HCT116 (cell line): ENCODE results near the gene PDK2. TPM values are rescaled to one million over a fixed set of nuclear protein-coding genes. Genes with fewer than 3 reads are reported as not detected.

Experiments
- ATAC-seq: fragments of 200-7000 bp; cut with Tn5 transposase; 2 replicates; pipeline ENCODE4 v1.9.1; 2020; ENCODE audit warnings: mild to moderate bottlenecking, moderate library complexity
- BruUV-seq: library from RNA; stranded (reverse); fragments of 400-500 nt; replicated peaks from 2 replicates; lab custom pipeline; 2021; lab: Mats Ljungman, UMichigan
- CTCF ChIA-PET: fragments of 300-600 bp; sonication (Branson Sonifier 250); formaldehyde crosslinking; loops from one replicate; lab custom pipeline; 2021; ENCODE audit warnings: antibody characterized with exemption; lab: Charles Lee
- POLR2A ChIA-PET: fragments of 300-600, 350-600 bp; sonication (Branson Sonifier 250); formaldehyde crosslinking; loops from one replicate; lab custom pipeline; 2021; ENCODE audit warnings: antibody characterized with exemption; lab: Charles Lee
- RAD21 ChIA-PET, 2 experiments: fragments of 300-600 bp; sonication (Branson Sonifier 250); formaldehyde crosslinking; loops; one replicate each; lab custom pipeline; 2023; ENCODE audit warnings: low total read pairs in 2 of 2; ENCODE audit not compliant: uncharacterized antibody in 2 of 2, unreplicated experiment in 2 of 2, low non-redundant PET in 1 of 2; lab: Charles Lee
- DNase-seq: peaks from one replicate; pipeline ENCODE4 v3.0.0-alpha.2; 2010; ENCODE audit warnings: low read depth, low spot score
- H2AFZ ChIP-seq: fragments of 200-600 bp; shearing (Covaris generic), sonication (generic); 2 replicates; pipeline ENCODE4 v1.6.1; 2017; ENCODE audit warnings: low read depth, mixed run types, mixed read lengths, antibody characterized with exemption, low read length; ENCODE audit not compliant: poor library complexity, severe bottlenecking
- H3K27ac ChIP-seq: 2 replicates; pipeline ENCODE4 v1.5.1; 2012; ENCODE audit warnings: low read depth, low read length
- H3K27me3 ChIP-seq: fragments of 200-600 bp; sonication (generic); 2 replicates; pipeline ENCODE4 v1.6.1; 2016; ENCODE audit warnings: mixed run types, low read length, mixed read lengths; ENCODE audit not compliant: insufficient read depth
- H3K36me3 ChIP-seq, 2 experiments: fragments of 200-500 bp in 1 of 2; fragments of 200-600 bp in 1 of 2; sonication (Bioruptor generic) in 1 of 2; sonication (generic) in 1 of 2; 2 replicates each; pipeline versions ENCODE4 v1.5.1 to v1.6.1; 2014 to 2016; ENCODE audit warnings: low read length in 2 of 2, inconsistent platforms in 1 of 2, mixed read lengths in 1 of 2, mixed run types in 1 of 2; ENCODE audit not compliant: insufficient read depth in 2 of 2, control insufficient read depth in 1 of 2
- H3K4me1 ChIP-seq, 2 experiments: fragments of 200-600 bp in 1 of 2; sonication (generic) in 1 of 2; 2 replicates each; pipeline versions ENCODE4 v1.5.1 to v1.6.1; 2012 to 2017; ENCODE audit warnings: low read length in 2 of 2, inconsistent platforms in 1 of 2, mild to moderate bottlenecking in 1 of 2, mixed read lengths in 1 of 2, mixed run types in 1 of 2, moderate library complexity in 1 of 2; ENCODE audit not compliant: insufficient read depth in 2 of 2, control insufficient read depth in 1 of 2
- H3K4me2 ChIP-seq: fragments of 200-600 bp; sonication (generic); 2 replicates; pipeline ENCODE4 v1.6.1; 2017; ENCODE audit warnings: mixed run types, low read length, mixed read lengths
- H3K4me3 ChIP-seq, 2 experiments: fragments of 200-600 bp in 1 of 2; sonication (generic) in 1 of 2; replicated peaks in 1 of 2; 2 replicates each; pipeline ENCODE4 v1.5.1; 2011 to 2016; ENCODE audit warnings: low read length in 2 of 2, control low read depth in 1 of 2, low read depth in 1 of 2, mild to moderate bottlenecking in 1 of 2, mixed read lengths in 1 of 2, mixed run types in 1 of 2
- H3K79me2 ChIP-seq: fragments of 200-600 bp; sonication (generic); 2 replicates; pipeline ENCODE4 v1.6.1; 2017; ENCODE audit warnings: mild to moderate bottlenecking, mixed run types, low read length, moderate library complexity, mixed read lengths; ENCODE audit not compliant: insufficient read depth
- H3K9ac ChIP-seq: fragments of 200-600 bp; sonication (generic); 2 replicates; pipeline ENCODE4 v1.6.1; 2016; ENCODE audit warnings: low read length, mixed read lengths
- H3K9me2 ChIP-seq: fragments of 200-600 bp; sonication (generic), shearing (Covaris generic); 2 replicates; pipeline ENCODE4 v1.6.1; 2017; ENCODE audit warnings: mixed run types, mild to moderate bottlenecking, moderate library complexity; ENCODE audit not compliant: insufficient read depth
- H3K9me3 ChIP-seq, 2 experiments: fragments of 200-500 bp in 1 of 2; fragments of 200-600 bp in 1 of 2; sonication (Bioruptor generic) in 1 of 2; sonication (generic) in 1 of 2; 2 replicates each; pipeline ENCODE4 v1.6.1; 2014 to 2017; ENCODE audit warnings: low read length in 2 of 2, mixed read lengths in 2 of 2, inconsistent platforms in 1 of 2, low read depth in 1 of 2, mild to moderate bottlenecking in 1 of 2, mixed run types in 1 of 2, moderate library complexity in 1 of 2; ENCODE audit not compliant: control insufficient read depth in 1 of 2, insufficient read depth in 1 of 2
- H4K20me1 ChIP-seq: fragments of 200-600 bp; sonication (generic), shearing (Covaris generic); 2 replicates; pipeline ENCODE4 v1.6.1; 2017; ENCODE audit warnings: mixed run types, mild to moderate bottlenecking, moderate library complexity; ENCODE audit not compliant: insufficient read depth
- CBX3 ChIP-seq: IDR thresholded peaks from 2 replicates; pipeline ENCODE4 v1.6.1; 2012; ENCODE audit warnings: low read depth
- EGR1 ChIP-seq: IDR thresholded peaks from 2 replicates; pipeline ENCODE4 v1.6.1; 2012; ENCODE audit warnings: low read depth
- ELF1 ChIP-seq: IDR thresholded peaks from 2 replicates; pipeline ENCODE4 v1.6.1; 2012; ENCODE audit warnings: low read depth, borderline replicate concordance
- EZH2 ChIP-seq: fragments of 200-600 bp; sonication (generic); IDR thresholded peaks from 2 replicates; pipeline ENCODE4 v1.6.1; 2017; ENCODE audit warnings: antibody characterized with exemption, mixed run types
- EZH2phosphoT487 ChIP-seq: fragments of 200-600 bp; IDR thresholded peaks from 2 replicates; pipeline ENCODE4 v1.6.1; 2018; ENCODE audit warnings: antibody characterized with exemption, borderline replicate concordance
- FOSL1 ChIP-seq: IDR thresholded peaks from 2 replicates; pipeline ENCODE4 v1.6.1; 2012; ENCODE audit warnings: low read depth
- POLR2AphosphoS5 ChIP-seq: IDR thresholded peaks from 2 replicates; pipeline ENCODE4 v1.6.1; 2011; ENCODE audit warnings: mild to moderate bottlenecking, low read depth, low read length, moderate library complexity
- TCF7L2 ChIP-seq: IDR thresholded peaks from 2 replicates; pipeline ENCODE4 v1.7.0; 2011; ENCODE audit warnings: borderline replicate concordance, inconsistent platforms; ENCODE audit not compliant: insufficient read depth, insufficient read length; ENCODE audit errors: extremely low read depth
- YY1 ChIP-seq: IDR thresholded peaks from 2 replicates; pipeline ENCODE4 v1.6.1; 2011; ENCODE audit warnings: low read length, low read depth, moderate library complexity, mild to moderate bottlenecking; ENCODE audit not compliant: insufficient replicate concordance; ENCODE audit errors: extremely low read depth
- ZFX ChIP-seq: fragments of 450-650 bp; IDR thresholded peaks from 2 replicates; pipeline ENCODE4 v1.6.1; 2017
- intact Hi-C: fragments of 100-400 bp; cut with micrococcal nuclease; formaldehyde crosslinking; loops from 2 replicates; pipeline ENCODE4 v1.10.0; 2022
- total RNA-seq: library from RNA; stranded (reverse); gene quantifications from one replicate; pipeline ENCODE4 v1.2.1, GENCODE V29; 2021; ENCODE audit not compliant: unreplicated experiment
- TF ChIP-seq, protein P1 (sequence below): IDR thresholded peaks from 2 replicates; pipeline ENCODE4 v1.6.1; 2012
- TF ChIP-seq, protein P2 (sequence below), 3 experiments: fragments of 200-600 bp in 1 of 3; sonication (generic) in 1 of 3; IDR thresholded peaks in 2 of 3; conservative IDR thresholded peaks in 1 of 3; 2 replicates each; pipeline ENCODE4 v1.5.1; 2012 to 2017; ENCODE audit warnings: low read depth in 2 of 3, low read length in 2 of 3, antibody characterized with exemption in 1 of 3, borderline replicate concordance in 1 of 3, control low read depth in 1 of 3, mild to moderate bottlenecking in 1 of 3, mixed read lengths in 1 of 3, mixed run types in 1 of 3, moderate library complexity in 1 of 3; ENCODE audit not compliant: insufficient read depth in 1 of 3
- TF ChIP-seq, protein P3 (sequence below): IDR thresholded peaks from 2 replicates; pipeline ENCODE4 v1.6.1; 2012

PDK2 gene
- total RNA-seq, 1 experiment from 2014 or later = 39.1 TPM

DNA sequence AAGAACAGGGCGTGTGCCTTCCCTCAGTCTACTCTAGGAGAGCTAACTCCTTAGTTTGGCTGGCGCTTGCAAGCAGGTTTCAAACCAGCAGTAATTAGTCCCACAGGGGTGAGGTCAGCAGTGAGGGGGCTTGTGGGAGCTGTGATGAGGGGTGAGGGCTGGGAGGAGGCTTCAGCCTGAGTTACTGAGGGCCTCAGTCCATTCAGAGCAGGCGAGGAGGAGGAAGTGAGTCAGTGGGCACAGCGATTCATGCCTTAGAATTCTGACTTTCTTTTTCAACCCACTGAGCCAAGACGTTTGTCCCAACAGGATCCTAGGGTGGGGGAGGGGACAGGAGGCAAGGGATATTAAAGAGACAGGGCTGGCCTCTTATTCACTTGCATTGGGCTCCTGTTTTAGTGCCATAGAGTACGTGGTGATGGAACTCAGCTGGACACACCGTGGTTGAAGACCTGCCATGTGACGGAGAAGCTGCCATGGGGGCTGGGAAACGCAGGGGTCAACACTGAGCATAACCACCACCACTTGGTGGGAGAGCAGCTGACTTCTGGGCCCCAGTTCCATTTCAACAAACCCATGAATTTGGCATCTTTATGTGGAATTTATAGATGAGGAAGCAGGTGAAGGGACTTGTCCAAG, 47.5 kb upstream of the PDK2 start:
- H3K36me3 ChIP-seq = no peaks in the 10 kb centered on the region
- no peaks in the 10 kb centered on the region for H3K9me2 ChIP-seq
- H3K4me3 ChIP-seq = peak overlapping the region in 1 of 2 experiments; percentile 7; a peak in 1 of 4 replicates
- ChIA-PET RAD21 (no interaction called here), CTCF (no interaction called here), POLR2A (interaction anchor here (0.6 to 0.9 kb wide), 3 partner anchors 8 to 13 kb away, joined by 3 to 4 read pairs (median 3); partner anchors contain the start of gene ITGA3)
- BruUV-seq = no TSS peak
- intact Hi-C loops = no loop called here
- H3K4me2 ChIP-seq = peak overlapping the region; percentile 60
- peak overlapping the region; percentile 26; the same call in 1 of the 2 replicates for H3K9ac ChIP-seq
- peaks cover 57 to 77% of the 10 kb centered on the region in 2 experiments for H3K4me1 ChIP-seq
- H2AFZ ChIP-seq = peak overlapping the region; percentile 42
- H3K27ac ChIP-seq = peak overlapping the region; percentile 12; the same call in 1 of the 2 replicates
- TF ChIP-seq, protein P1, sequence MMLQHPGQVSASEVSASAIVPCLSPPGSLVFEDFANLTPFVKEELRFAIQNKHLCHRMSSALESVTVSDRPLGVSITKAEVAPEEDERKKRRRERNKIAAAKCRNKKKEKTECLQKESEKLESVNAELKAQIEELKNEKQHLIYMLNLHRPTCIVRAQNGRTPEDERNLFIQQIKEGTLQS = no peak
- TF ChIP-seq POLR2AphosphoS5 = peak; percentile 29; the same call in 1 of the 2 replicates
- H3K27me3 ChIP-seq = no peaks in the 10 kb centered on the region
- no peaks in the 10 kb centered on the region for H3K79me2 ChIP-seq
- DNase-seq = no peak
- H3K9me3 ChIP-seq = no peaks in the 10 kb centered on the region
- ATAC-seq = no peak
- no peaks in the 10 kb centered on the region for H4K20me1 ChIP-seq

DNA sequence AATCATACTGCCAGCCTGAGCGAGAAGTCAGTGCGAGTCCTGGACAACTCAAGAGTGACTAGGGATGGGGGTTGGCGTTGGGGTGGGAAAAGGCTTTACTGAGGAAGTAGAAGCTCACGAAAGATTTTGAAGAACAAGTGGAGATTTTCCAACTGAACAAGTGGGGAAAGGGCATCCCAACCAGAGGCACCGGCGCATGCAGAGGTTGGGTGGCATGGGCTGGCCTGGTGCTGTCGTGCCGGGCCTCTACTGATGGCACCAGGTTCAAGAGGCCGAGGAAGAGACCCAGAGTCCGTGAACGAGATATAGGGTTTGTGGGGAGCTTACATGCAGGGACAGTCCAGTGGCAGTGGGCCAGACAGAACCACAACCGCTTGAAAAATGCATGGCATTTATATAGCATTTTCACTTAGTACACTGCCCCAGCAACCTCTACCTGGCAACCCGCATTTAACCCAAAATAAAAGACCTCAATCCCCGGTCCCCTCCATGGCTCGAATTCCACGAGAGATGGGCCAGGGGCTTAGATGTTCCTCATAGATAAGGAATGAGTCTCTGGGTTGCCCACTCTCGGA, 46.9 kb upstream of the PDK2 start:
- ChIA-PET RAD21 (no interaction called here), POLR2A (interaction anchor here (0.9 kb wide), 1 partner anchor 13 kb away, joined by 3 read pairs; no protein-coding TSS in a partner anchor), CTCF (no interaction called here)
- TF ChIP-seq EZH2phosphoT487 (no peak), EGR1 (no peak), ZFX (no peak), ELF1 (no peak), FOSL1 (no peak), EZH2 (no peak), YY1 (no peak), POLR2AphosphoS5 (no peak), TCF7L2 (no peak), CBX3 (no peak)
- TF ChIP-seq, protein P1 = no peak
- TF ChIP-seq, protein P2, sequence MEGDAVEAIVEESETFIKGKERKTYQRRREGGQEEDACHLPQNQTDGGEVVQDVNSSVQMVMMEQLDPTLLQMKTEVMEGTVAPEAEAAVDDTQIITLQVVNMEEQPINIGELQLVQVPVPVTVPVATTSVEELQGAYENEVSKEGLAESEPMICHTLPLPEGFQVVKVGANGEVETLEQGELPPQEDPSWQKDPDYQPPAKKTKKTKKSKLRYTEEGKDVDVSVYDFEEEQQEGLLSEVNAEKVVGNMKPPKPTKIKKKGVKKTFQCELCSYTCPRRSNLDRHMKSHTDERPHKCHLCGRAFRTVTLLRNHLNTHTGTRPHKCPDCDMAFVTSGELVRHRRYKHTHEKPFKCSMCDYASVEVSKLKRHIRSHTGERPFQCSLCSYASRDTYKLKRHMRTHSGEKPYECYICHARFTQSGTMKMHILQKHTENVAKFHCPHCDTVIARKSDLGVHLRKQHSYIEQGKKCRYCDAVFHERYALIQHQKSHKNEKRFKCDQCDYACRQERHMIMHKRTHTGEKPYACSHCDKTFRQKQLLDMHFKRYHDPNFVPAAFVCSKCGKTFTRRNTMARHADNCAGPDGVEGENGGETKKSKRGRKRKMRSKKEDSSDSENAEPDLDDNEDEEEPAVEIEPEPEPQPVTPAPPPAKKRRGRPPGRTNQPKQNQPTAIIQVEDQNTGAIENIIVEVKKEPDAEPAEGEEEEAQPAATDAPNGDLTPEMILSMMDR (IDR thresholded peaks at IDR 0.05 in 2 of 3, conservative IDR thresholded peaks at IDR 0.05 in 1 of 3; ENCODE audit: borderline replicate concordance in 1 of 3, insufficient read depth in 1 of 3, low read depth in 2 of 3, low read length in 2 of 3) = no peak
- TF ChIP-seq, protein P3, sequence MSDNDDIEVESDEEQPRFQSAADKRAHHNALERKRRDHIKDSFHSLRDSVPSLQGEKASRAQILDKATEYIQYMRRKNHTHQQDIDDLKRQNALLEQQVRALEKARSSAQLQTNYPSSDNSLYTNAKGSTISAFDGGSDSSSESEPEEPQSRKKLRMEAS = no peak
- Histone ChIP-seq H3K4me2 (peak overlapping the region; percentile 60), H2AFZ (no peak overlapping the region), H3K79me2 (no peaks in the 10 kb centered on the region), H3K9ac (no peak overlapping the region), H3K4me3 (no peak overlapping the region), H4K20me1 (no peaks in the 10 kb centered on the region), H3K27me3 (no peaks in the 10 kb centered on the region), H3K9me3 (no peaks in the 10 kb centered on the region), H3K36me3 (no peaks in the 10 kb centered on the region), H3K27ac (no peak overlapping the region), H3K4me1 (peaks cover 63 to 81% of the 10 kb centered on the region in 2 experiments), H3K9me2 (no peaks in the 10 kb centered on the region)
- BruUV-seq = no TSS peak
- DNase-seq = no peak
- intact Hi-C loops = no loop called here
- ATAC-seq = no peak
